Dermis blood vessel endothelial cell (primary cell): ENCODE data around the gene OTULIN. TPM values are rescaled to one million over a fixed set of nuclear protein-coding genes. Genes with fewer than 3 reads are reported as not detected.
A peak's percentile ranks its signal among the peaks of the same experiment; 100 is the strongest.

Experiments used
- DNase-seq: peaks from one replicate; pipeline ENCODE4 v3.0.0; 2010
- total RNA-seq: library from RNA; depleted of rRNA; stranded (reverse); fragments of >200 nt; gene quantifications from 2 replicates; pipeline ENCODE4 v1.2.3, GENCODE V29; 2014

The OTULIN gene
- total RNA-seq, 1 donor from 2014 or later: 31.0 TPM

GRCh38 chr5:14722923-14723322, 58.4 kb downstream of the OTULIN start:
- no peak for DNase-seq

GRCh38 chr5:14723701-14724132, 59.2 kb downstream of the OTULIN start:
- DNase-seq: no peak

GRCh38 chr5:14724633-14725032, 60.1 kb downstream of the OTULIN start:
- DNase-seq: no peak

GRCh38 chr5:14726066-14726838, 61.7 kb downstream of the OTULIN start:
- no peak for DNase-seq

DNA sequence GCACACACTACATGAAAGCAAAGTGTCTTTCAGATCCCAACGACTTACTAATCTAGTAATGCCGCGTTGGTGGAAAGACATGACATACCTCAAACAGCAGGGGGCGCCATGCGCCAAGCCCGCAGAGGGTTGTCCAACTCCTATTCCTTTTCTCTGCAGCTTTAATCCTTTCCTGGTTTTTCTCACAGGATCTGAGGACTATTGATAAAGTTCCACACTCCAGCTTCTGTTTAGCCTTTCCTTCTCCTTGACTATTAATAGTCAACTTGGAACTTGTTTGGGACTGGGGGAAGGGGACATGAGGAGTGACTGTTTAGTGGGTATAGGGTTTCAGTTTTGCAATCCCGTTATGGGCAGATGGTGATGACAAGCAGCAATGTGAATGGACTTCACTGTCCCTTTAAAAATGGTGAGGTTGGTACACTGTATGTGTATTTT, 62.9 kb downstream of the OTULIN start:
- DNase-seq: peak; percentile 90

DNA sequence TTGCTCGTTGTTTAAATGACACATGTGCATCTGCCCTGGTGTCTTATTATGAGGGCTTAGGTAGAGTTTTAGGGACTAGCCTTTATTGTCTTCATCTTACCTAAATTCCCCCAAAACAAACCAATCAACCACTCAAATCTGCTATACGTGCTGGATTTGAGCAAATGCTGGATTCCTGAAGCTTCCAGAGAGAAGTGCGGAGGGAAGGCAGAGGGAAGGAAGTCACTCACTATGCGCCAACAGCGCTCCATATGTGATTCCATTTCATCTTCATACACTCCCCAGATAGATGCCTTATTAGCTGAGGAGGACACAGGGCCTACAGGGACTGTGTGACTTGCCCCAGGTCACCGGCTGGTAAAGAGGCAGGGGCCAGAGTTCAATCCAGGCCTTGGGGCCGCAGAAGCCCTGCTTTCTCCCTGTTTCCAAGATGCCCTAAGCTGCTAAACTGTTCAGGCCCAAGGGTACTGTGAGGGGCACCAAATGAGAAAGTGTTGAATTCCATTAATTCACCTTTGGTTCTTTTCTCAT, 63.5 kb downstream of the OTULIN start:
- DNase-seq: no peak

- peak; percentile 27 for DNase-seq
These were observed 64.0 kb downstream of the OTULIN start for GRCh38 chr5:14728459-14728938.

DNA sequence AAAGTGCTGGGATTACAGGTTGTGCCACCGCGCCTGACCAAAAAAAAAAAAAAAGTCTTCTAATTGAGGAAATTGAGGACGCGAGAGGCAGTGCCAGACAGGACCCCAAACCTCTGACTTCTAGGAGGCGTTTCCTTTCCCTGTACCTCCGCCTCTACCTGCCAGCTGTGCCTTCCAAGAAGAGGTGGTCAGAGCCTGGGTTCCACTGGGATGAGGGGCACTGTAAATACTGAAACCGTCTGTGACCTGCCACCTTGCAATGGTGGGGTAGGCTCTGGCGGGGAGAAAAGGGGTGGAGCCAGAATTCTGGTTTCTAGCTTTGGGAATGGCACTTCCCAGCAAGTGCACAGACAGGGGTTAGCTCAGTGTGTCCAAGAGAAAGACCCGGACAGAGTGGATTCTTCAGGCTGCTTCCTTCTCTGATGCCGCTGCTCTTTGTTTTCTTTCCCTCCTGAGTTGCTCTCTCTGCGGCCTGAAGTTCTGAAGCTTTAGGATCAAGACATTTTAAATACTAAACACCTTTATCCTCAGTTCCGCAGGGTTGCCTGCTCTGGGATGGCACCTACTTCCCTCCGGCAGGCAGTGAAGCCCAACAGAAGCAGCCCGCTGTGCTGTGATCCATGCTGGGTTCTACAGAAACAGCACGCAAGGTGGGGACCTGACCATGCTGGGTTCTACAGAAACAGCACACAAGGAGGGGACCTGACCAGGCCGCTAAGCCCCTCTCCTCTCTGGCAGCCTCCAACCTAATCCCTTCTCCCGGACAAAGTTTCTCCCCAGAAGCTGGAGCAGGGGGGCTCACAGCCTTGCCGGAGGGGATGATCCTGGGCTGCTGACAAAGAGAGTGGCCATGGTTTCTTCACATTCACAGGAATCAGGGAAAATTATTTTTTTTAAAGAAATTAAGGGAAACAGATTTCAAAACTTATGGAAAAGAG, 65.2 kb downstream of the OTULIN start:
- DNase-seq: no peak

DNA sequence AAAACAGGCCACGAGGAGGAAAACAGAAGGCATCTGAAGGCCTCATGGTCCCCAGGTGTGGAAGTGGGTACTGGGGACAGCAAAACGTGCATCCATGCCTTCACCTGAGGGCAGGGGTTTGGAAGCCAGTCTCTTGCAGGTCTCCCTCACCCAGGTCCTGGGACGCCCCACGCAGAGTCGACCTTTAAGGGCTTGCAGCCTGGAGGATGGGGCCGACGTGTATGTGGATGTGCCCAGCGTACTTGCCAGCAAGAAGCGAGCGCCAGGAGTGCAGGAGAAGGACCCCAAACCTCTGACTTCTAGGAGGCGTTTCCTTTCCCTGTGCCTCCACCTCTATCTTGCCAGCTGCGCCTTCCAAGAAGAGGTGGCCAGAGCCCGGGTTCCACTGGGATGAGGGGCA, 65.9 kb downstream of the OTULIN start:
- no peak for DNase-seq

GRCh38 chr5:14730881-14731280, 66.4 kb downstream of the OTULIN start:
- no peak for DNase-seq

DNA sequence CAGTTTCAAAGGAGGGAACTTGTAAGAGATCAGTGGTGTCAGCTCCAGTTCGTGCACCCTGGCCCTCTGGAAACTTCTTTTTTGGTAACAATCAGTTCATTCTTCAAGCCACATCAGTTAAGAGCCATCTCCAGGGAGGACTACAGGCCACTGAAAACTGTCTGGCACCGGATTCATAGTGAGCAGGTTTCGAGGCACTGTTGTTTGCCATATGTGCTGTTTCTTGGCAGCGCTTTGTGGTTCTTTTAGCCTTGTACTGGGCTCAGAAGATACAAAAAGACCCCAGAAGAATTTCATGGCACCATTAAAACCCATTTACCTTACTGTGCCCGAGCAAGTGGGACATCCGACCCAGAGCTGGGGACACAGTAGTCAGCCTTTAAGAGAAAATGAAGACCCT, 68.5 kb downstream of the OTULIN start:
- no peak for DNase-seq

DNA sequence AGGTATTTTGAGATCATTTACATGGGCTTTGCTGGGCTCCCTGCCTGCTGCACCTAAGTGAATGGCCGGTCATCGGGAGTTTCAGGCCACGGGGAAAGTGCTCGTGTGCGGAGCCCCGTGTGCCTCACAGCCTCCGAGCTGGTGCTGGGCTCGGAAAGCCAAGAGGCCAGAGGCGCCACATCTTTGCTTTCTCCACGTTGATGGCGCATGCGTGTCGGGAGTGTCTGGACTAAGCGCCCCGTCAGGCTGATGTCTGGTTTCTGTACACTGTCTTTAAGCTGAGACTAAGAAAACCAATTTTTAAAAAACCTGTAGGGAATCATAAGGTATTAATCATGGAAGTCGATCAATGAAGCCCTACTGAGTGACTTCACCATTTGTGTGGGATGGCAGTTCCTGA, 69.1 kb downstream of the OTULIN start:
- DNase-seq: no peak

- DNase-seq: no peak
These were observed 69.9 kb downstream of the OTULIN start for GRCh38 chr5:14734396-14734795.

- DNase-seq: no peak
These were observed 71.4 kb downstream of the OTULIN start for GRCh38 chr5:14735944-14736343.

GRCh38 chr5:14737291-14737690, 72.8 kb downstream of the OTULIN start:
- no peak for DNase-seq

- DNase-seq: no peak
These were observed 73.5 kb downstream of the OTULIN start for GRCh38 chr5:14738050-14738449.

DNA sequence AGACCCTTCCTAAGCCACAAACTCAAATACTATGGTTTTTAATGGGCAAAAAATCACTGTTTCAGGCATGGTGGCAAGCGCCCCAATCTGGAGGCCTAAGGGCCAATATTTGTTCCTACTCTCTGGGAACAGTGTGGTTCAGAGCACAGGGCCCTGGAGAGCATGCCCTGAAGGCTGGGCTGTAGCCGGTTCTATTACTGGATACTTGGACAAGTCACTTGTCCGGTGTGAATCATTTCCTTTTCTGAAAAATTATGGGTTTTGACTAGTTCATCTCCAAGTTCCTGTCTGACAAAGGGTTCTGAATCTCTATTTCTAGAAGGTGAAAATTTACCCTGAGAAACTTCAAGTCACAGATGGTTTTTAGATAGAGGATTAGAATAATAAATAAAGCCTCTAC, 75.0 kb downstream of the OTULIN start:
- peak; percentile 88 for DNase-seq

GRCh38 chr5:14739981-14740380, 75.5 kb downstream of the OTULIN start:
- no peak for DNase-seq

GRCh38 chr5:14741131-14741530, 76.6 kb downstream of the OTULIN start:
- no peak for DNase-seq

- DNase-seq: no peak
These were observed 77.4 kb downstream of the OTULIN start for GRCh38 chr5:14741801-14742440.

DNA sequence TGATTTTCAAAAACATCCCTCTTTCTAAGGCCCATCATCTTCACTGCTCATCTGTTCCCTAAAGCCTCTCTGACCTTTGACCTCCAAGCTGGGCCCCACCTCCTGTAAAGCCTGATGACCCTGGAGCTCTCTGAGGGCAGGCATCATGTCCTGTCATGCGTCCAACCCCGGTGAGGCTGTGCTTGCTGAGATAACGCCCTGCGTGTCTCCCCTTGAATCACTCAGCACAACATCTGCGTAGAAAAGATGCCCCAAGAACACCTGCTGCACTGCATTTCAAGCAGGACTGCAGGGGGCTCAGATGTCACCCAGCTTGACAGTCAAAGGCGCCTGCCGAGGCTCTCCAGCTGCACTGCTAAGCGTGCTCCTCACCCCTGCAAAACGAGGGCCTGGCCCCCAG, 78.0 kb downstream of the OTULIN start:
- no peak for DNase-seq

DNA sequence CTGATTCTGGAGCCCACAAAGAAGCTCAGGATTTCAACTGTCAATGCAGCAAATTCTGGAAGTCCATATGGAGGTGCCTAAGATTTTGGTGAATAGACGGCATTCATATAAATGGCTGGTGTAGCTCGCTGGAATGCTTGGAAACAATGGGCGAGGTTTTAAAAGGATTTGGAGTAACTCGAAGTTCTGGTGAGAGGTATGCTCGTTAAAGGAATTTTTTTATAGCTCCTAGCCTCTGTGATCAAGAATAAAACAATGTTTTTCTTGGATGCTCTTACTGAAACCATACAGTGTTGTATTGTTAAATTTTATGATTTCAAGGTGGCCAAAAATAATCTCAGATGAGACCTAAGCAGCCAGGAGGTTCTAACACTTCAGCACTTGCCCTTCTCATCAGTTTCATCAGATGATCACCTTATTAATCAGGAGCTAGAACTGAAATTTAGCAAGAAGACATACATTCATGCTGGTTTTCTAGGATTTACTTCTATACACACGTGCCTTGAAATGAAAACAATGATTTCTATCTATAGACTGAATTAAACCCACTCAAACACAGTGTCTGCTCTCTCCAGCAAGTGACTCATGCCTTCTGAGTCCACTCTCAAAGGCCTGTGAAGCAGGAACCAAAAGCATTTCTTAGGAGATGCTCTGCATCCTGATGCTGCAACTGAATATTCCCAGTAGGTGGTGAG, 79.2 kb downstream of the OTULIN start:
- DNase-seq: peak; percentile 56
